ENCODE results near the gene BCAT1. TPM values are rescaled to one million over a fixed set of nuclear protein-coding genes. Genes with fewer than 3 reads are reported as not detected.

The BCAT1 gene
- total RNA-seq, 1 experiment from 2014 or later, result 5.8 TPM

DNA sequence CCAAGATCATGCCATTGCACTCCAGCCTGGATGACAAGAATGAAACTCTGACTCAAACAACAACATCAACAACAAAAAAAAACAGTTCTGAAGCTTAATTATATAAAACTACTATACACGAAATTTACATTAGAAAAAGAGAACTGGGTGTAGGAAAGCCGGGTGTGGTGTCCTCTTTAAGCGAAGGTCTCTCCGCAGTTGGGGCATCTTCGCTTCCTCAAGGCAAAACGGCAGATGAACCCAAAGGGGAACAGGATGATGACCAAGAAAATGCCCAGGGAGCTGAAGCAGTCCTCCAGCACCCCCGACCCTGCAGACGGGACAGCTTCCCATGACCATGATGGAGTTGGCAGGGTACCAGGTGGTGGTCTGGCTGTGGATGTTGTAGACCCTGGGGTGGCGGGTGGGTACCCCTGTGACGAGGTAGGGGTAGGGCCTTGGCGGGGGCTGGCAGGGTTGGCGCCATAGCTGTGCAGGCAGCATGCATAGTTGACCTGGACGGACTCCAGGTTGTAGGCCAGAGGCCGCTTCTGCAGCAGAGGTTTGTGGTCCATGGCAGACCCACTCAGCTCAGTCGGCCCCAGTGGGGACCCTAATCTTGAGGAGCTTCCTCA is 18.2 kb upstream of the BCAT1 start:
- no TSS peak for BruUV-seq (replicated peaks)
- Histone ChIP-seq H3K27ac (ENCODE audit: low read length) (no peak overlapping the region), H3K4me1 (ENCODE audit: control insufficient read depth, insufficient read depth, low read length) (no peaks in the 10 kb centered on the region), H3K36me3 (ENCODE audit: control insufficient read depth, insufficient read depth, low read length) (no peaks in the 10 kb centered on the region), H3K4me3 (ENCODE audit: low read depth in 2 of 2, low read length in 2 of 2) (no peak overlapping the region), H3K9me3 (ENCODE audit: control insufficient read depth, insufficient read depth, low read depth, low read length) (0 out of 2 replicates have a peak, but pooled peaks cover 5% of the 10 kb centered on the region), H3K27me3 (ENCODE audit: control insufficient read depth, insufficient read depth, low read length) (no peaks in the 10 kb centered on the region)
- in situ Hi-C loops (cut with HindIII; ENCODE audit: low pct_unique_long_range_greater_than_20kb, low sequenced_read_pairs), result no loop called here
- ATAC-seq (no peak), DNase-seq (ENCODE audit: low read depth, low spot score) (no peak)
- CTCF ChIA-PET, result no interaction called here
- intact Hi-C loops (cut with micrococcal nuclease; ENCODE audit: unreplicated experiment), result no loop called here
- POLR2A ChIA-PET, result no interaction called here
- TF ChIP-seq REST (IDR thresholded peaks at IDR 0.05; ENCODE audit: insufficient read depth in 1 of 2, low read depth in 2 of 2, low read length in 1 of 2), result no peak
- TF ChIP-seq TCF7L2 (IDR thresholded peaks at IDR 0.05; ENCODE audit: low read depth, low read length), result no peak
- TF ChIP-seq SIN3A (IDR thresholded peaks at IDR 0.05; ENCODE audit: borderline replicate concordance, insufficient read depth, low read depth, low read length), result no peak
- no peak for TF ChIP-seq CTCF (IDR thresholded peaks at IDR 0.05)
- TF ChIP-seq POLR2AphosphoS5 (IDR thresholded peaks at IDR 0.05; ENCODE audit: low read depth, low read length), result no peak

DNA sequence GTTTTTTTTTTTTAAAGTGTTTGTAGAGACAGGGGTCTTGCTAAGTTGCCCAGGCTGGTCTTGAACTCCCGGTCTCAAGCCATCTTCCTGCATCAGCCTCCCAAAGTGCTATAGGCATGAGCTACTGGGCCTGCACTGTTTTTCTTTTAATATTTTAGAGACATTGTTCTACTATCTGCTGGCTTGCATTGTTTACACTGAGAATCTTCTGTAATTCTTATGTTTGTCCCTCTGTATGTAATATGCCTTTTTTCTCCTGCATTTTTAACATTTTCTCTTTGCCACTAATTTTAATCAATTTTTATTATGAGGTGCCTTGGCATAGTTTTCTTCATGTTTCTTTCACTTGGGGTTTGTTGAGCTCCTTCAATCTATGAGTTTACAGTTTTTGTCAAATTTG is 15.4 kb upstream of the BCAT1 start:
- Histone ChIP-seq H3K9me3 (ENCODE audit: control insufficient read depth, insufficient read depth, low read depth, low read length) (no peaks in the 10 kb centered on the region), H3K27me3 (ENCODE audit: control insufficient read depth, insufficient read depth, low read length) (no peaks in the 10 kb centered on the region), H3K36me3 (ENCODE audit: control insufficient read depth, insufficient read depth, low read length) (no peaks in the 10 kb centered on the region), H3K4me3 (ENCODE audit: low read depth in 2 of 2, low read length in 2 of 2) (no peak overlapping the region), H3K4me1 (ENCODE audit: control insufficient read depth, insufficient read depth, low read length) (no peaks in the 10 kb centered on the region), H3K27ac (ENCODE audit: low read length) (no peak overlapping the region)
- DNase-seq (ENCODE audit: low read depth, low spot score) (no peak), ATAC-seq (no peak)
- TF ChIP-seq POLR2AphosphoS5 (IDR thresholded peaks at IDR 0.05; ENCODE audit: low read depth, low read length) (no peak), TCF7L2 (IDR thresholded peaks at IDR 0.05; ENCODE audit: low read depth, low read length) (no peak), REST (IDR thresholded peaks at IDR 0.05; ENCODE audit: insufficient read depth in 1 of 2, low read depth in 2 of 2, low read length in 1 of 2) (no peak), CTCF (IDR thresholded peaks at IDR 0.05) (no peak), SIN3A (IDR thresholded peaks at IDR 0.05; ENCODE audit: borderline replicate concordance, insufficient read depth, low read depth, low read length) (no peak)
- intact Hi-C loops (cut with micrococcal nuclease; ENCODE audit: unreplicated experiment), result no loop called here
- ChIA-PET POLR2A (no interaction called here), CTCF (interaction anchor here (0.7 kb wide), 1 partner anchor 193 kb away, joined by 4 read pairs; no protein-coding TSS in a partner anchor)
- no TSS peak for BruUV-seq (replicated peaks)
- in situ Hi-C loops (cut with HindIII; ENCODE audit: low pct_unique_long_range_greater_than_20kb, low sequenced_read_pairs), result no loop called here
